Prostate gland (tissue), 2 donors: Measurements from ENCODE around the gene SETBP1. TPM values are rescaled to one million over a fixed set of nuclear protein-coding genes. Genes with fewer than 3 reads are reported as not detected.

ENCODE experiments used
- DNase-seq: peaks from one replicate; pipeline ENCODE4 v3.0.0-alpha.2; 2019; ENCODE audit warnings: low spot score
- H3K27ac ChIP-seq, 2 donors: fragments of 200-600 bp; sonication (generic); 2 replicates each; pipeline ENCODE4 v1.5.1; 2017 to 2019
- H3K27me3 ChIP-seq: fragments of 200-600 bp; sonication (generic); replicated peaks from 2 replicates; pipeline ENCODE4 v1.5.1; 2019; ENCODE audit not compliant: insufficient read depth
- H3K36me3 ChIP-seq, 2 donors: fragments of 200-600 bp; sonication (generic); 1 replicate in 1 of 2; 2 replicates in 1 of 2; pipeline versions ENCODE4 v1.5.1 to v1.8.1; 2017 to 2019
- H3K4me1 ChIP-seq: fragments of 200-600 bp; sonication (generic); replicated peaks from 2 replicates; pipeline ENCODE4 v1.5.1; 2019
- H3K4me3 ChIP-seq, 2 donors: fragments of 200-600 bp; sonication (generic); 2 replicates each; pipeline ENCODE4 v1.5.1; 2017 to 2019
- H3K9me3 ChIP-seq: fragments of 200-600 bp; sonication (generic); 2 replicates; pipeline ENCODE4 v1.5.1; 2017
- POLR2A ChIP-seq: fragments of 450-650 bp; IDR thresholded peaks from one replicate; pipeline ENCODE4 v1.6.1; 2016; ENCODE audit warnings: antibody characterized with exemption, mild to moderate bottlenecking
- POLR2AphosphoS5 ChIP-seq: sonication (generic); formaldehyde crosslinking; IDR thresholded peaks from one replicate; pipeline ENCODE4 v1.6.1; 2017; ENCODE audit warnings: antibody characterized with exemption
- WGBS: methylation state at CpG from one replicate; pipeline ENCODE4 v1.1.5; 2018; 5-methylcytosine and 5-hydroxymethylcytosine counted together
- intact Hi-C: fragments of 100-400 bp; cut with DNase I; formaldehyde crosslinking; loops from one replicate; pipeline ENCODE4 v1.14.2; 2022
- total RNA-seq, 2 donors: library from RNA; depleted of rRNA; stranded (reverse); fragments of >200 nt; gene quantifications; one replicate each; pipeline ENCODE4 v1.1.0, GENCODE V29; 2016
- TF ChIP-seq, protein P1 (sequence below), 4 experiments: fragments of 200-600 bp in 2 of 4; fragments of 450-650 bp in 2 of 4; sonication (generic) in 2 of 4; IDR thresholded peaks; 1 replicate in 3 of 4; 2 replicates in 1 of 4; pipeline ENCODE4 v1.5.1; 2016 to 2019; ENCODE audit warnings: antibody characterized with exemption in 4 of 4, mild to moderate bottlenecking in 2 of 4, moderate library complexity in 2 of 4

SETBP1 gene
- total RNA-seq, 2 donors from 2014 or later = 28.4 to 45.1 TPM

DNA sequence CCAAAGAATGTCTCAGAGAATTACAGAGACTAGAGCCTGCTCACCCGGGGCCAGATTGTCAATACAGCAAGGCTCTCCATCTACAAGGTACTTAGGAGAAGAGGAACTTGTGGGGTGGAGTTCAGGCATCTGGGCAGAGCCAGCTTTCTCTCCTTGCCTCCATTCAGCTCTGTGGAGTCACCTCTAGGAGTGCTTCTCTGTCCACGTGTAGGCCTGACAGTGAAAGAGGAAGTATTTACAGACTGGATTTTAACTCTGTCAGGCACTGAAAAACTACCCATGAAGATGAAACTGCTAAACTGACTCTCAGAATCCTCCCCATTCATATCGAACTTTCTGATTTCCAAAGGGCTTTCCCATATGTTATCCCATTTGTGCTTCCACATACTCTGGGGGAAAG is 315.6 kb downstream of the SETBP1 start:
- TF ChIP-seq POLR2A (no peak), POLR2AphosphoS5 (no peak)
- TF ChIP-seq, protein P1, sequence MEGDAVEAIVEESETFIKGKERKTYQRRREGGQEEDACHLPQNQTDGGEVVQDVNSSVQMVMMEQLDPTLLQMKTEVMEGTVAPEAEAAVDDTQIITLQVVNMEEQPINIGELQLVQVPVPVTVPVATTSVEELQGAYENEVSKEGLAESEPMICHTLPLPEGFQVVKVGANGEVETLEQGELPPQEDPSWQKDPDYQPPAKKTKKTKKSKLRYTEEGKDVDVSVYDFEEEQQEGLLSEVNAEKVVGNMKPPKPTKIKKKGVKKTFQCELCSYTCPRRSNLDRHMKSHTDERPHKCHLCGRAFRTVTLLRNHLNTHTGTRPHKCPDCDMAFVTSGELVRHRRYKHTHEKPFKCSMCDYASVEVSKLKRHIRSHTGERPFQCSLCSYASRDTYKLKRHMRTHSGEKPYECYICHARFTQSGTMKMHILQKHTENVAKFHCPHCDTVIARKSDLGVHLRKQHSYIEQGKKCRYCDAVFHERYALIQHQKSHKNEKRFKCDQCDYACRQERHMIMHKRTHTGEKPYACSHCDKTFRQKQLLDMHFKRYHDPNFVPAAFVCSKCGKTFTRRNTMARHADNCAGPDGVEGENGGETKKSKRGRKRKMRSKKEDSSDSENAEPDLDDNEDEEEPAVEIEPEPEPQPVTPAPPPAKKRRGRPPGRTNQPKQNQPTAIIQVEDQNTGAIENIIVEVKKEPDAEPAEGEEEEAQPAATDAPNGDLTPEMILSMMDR (IDR thresholded peaks at IDR 0.05) = no peak
- Histone ChIP-seq H3K27ac (no peak overlapping the region), H3K9me3 (no peaks in the 10 kb centered on the region), H3K4me1 (no peaks in the 10 kb centered on the region), H3K36me3 (no peaks in the 10 kb centered on the region), H3K27me3 (no peaks in the 10 kb centered on the region), H3K4me3 (no peak overlapping the region)
- intact Hi-C loops = no loop called here
- DNase-seq = no peak
- WGBS = 80% methylated on average over 3 of the region's 3 CpGs

DNA sequence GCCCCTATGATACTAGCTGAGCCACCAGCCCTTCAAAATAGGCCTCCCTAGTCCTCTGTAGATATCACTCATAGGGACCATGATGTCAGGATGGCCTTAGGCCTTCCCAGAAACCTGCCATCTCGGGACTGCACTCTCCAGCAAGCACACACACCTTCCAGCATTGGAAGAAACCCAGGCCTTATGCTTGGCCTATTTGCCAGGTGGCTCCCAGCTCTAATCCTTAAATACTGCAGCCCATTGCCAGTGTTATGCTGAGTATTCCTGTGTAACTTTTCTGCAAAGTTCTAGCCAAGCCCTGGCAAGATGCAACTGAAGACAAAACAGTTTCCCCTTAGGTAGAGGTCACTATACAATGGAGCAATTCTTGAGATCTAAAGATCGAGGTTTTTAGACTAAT is 316.5 kb downstream of the SETBP1 start:
- Histone ChIP-seq H3K27me3 (no peaks in the 10 kb centered on the region), H3K4me1 (no peaks in the 10 kb centered on the region), H3K36me3 (no peaks in the 10 kb centered on the region), H3K9me3 (no peaks in the 10 kb centered on the region), H3K4me3 (no peak overlapping the region), H3K27ac (no peak overlapping the region)
- 100% methylated on average over 2 of the region's 2 CpGs for WGBS
- TF ChIP-seq POLR2AphosphoS5 (no peak), POLR2A (no peak)
- TF ChIP-seq, protein P1 (IDR thresholded peaks at IDR 0.05) = no peak
- DNase-seq = no peak
- intact Hi-C loops = no loop called here

DNA sequence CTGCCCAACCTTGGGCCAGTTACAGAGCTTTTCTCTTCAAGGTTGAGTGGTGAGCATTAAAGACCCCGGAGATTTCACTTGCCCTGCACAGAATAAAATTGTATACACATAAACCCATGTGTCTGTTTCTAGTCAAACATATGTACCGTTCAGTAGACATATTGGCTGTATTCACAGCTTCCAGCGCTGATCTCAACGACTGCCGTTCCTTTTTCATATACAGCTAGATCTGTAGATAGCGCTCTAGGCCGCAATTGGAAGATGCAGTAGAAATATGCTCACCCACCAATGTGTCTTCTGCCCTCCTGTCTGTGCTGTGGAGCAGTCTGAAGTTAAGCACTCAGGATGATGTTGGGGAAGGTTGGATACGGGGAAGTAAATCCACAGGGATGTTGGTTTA is 317.7 kb downstream of the SETBP1 start:
- Histone ChIP-seq H3K27ac (no peak overlapping the region), H3K27me3 (no peaks in the 10 kb centered on the region), H3K4me3 (no peak overlapping the region), H3K9me3 (no peaks in the 10 kb centered on the region), H3K4me1 (no peaks in the 10 kb centered on the region), H3K36me3 (no peaks in the 10 kb centered on the region)
- intact Hi-C loops = no loop called here
- DNase-seq = no peak
- WGBS = 98% methylated on average over 8 of the region's 8 CpGs
- no peak for TF ChIP-seq POLR2AphosphoS5
- TF ChIP-seq, protein P1 (IDR thresholded peaks at IDR 0.05) = no peak
- no peak for TF ChIP-seq POLR2A

DNA sequence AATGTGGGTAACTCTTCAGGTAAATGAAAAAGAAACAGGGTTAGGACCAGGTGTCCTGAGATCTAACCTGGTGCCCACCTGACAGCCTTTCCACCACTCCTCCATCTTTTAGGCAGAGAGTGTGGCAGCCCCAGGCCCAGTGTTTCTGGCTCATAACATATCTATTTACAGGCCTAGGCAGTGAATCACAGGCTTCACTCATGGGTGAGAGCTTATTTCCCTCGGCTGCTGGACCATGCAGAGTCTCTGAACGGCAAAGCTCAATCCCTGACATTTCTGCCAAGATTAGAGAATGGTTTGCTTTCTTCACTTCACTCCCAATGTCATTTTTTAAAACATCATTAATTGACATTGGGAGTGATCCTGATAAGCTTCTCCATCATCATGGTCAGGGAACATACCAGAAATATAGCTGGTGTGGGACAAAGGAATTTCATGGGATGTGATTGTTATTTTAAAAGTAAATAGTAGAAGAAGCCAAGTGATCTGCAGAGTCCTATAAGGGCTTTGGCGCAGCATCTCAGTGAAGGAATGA is 323.9 kb downstream of the SETBP1 start:
- TF ChIP-seq POLR2AphosphoS5 (no peak), POLR2A (no peak)
- TF ChIP-seq, protein P1 (IDR thresholded peaks at IDR 0.05) = no peak
- Histone ChIP-seq H3K4me1 (no peaks in the 10 kb centered on the region), H3K4me3 (no peak overlapping the region), H3K27me3 (no peaks in the 10 kb centered on the region), H3K36me3 (no peaks in the 10 kb centered on the region), H3K27ac (no peak overlapping the region), H3K9me3 (no peaks in the 10 kb centered on the region)
- no peak for DNase-seq
- intact Hi-C loops = no loop called here
- whole genome bisulfite sequencing = 73% methylated on average over 3 of the region's 3 CpGs

DNA sequence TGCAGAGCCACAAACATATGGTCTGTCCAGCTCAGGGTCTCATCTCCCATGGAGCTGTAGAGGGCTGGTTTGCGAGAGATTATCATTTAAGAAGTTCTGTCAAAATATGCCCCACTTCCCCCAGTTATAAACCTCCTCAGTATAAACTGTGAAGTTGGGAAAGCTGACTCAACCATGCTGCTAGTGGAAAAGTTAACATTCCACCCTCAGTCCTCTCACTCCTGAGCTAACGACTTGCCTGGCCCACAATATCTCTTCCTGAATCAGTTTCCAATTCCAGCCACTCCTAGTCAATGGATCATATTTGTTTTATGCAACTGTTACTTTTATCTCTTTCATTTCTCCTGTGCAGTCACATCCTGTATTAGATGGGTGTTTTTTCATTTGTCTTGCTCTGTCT is 326.2 kb downstream of the SETBP1 start:
- no peaks in the 10 kb centered on the region for H3K36me3 ChIP-seq
- H3K4me3 ChIP-seq = no peak overlapping the region
- 71% methylated on average over 2 of the region's 2 CpGs for WGBS
- TF ChIP-seq, protein P1 (IDR thresholded peaks at IDR 0.05) = no peak
- no peak for TF ChIP-seq POLR2A
- no peak for TF ChIP-seq POLR2AphosphoS5
- H3K4me1 ChIP-seq = no peaks in the 10 kb centered on the region
- H3K27ac ChIP-seq = no peak overlapping the region
- H3K27me3 ChIP-seq = no peaks in the 10 kb centered on the region
- intact Hi-C loops = no loop called here
- no peak for DNase-seq
- H3K9me3 ChIP-seq = no peaks in the 10 kb centered on the region
